ENCODE measurements around the gene LENEP.

The LENEP gene

DNA sequence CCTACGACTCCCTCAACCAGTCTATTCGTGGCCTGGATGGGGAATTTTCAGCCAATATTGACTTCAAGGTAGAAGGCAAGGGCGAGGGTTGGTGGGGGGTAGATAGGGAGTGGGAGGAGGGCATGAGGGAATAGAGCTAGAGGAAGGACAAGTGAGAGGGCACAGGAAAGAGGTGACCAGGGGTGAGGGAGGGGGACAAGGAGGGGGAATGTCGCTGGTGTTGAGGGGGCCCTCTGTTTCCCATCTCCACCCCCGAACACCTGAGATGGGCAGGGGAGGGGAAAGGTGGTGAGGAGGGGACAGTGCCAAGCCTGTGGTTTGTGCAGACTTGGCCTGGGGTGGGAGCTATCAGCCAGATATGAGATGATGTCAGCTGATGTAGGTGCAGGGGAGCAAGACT, 49.4 kb downstream of the LENEP start:
- Histone ChIP-seq H3K9ac (ENCODE audit: low read depth, low read length, poor library complexity, severe bottlenecking) (no peak overlapping the region), H3K27me3 (ENCODE audit: insufficient read depth, low read length, poor library complexity, severe bottlenecking) (no peaks in the 10 kb centered on the region), H3F3A (ENCODE audit: low read depth) (no peaks in the 10 kb centered on the region), H4K20me1 (ENCODE audit: insufficient read depth, low read length, poor library complexity, severe bottlenecking) (no peaks in the 10 kb centered on the region), H2AFZ (ENCODE audit: low read length) (no peak overlapping the region), H3K4me1 (ENCODE audit: insufficient read depth, low read length, poor library complexity, severe bottlenecking) (peaks cover 15% of the 10 kb centered on the region), H3K79me2 (ENCODE audit: insufficient read depth, low read length) (no peaks in the 10 kb centered on the region), H3K9me2 (replicated peaks; ENCODE audit: low read depth, low read length) (no peaks in the 10 kb centered on the region), H3K4me2 (ENCODE audit: low read depth, low read length, poor library complexity, severe bottlenecking) (no peak overlapping the region), H3K9me3 (ENCODE audit: insufficient read depth, low read depth, low read length) (no peaks in the 10 kb centered on the region), H3K36me3 (ENCODE audit: insufficient read depth, low read length) (no peaks in the 10 kb centered on the region), H3K4me3 (ENCODE audit: low read length, poor library complexity, severe bottlenecking) (no peak overlapping the region)
- TF ChIP-seq, protein P1, sequence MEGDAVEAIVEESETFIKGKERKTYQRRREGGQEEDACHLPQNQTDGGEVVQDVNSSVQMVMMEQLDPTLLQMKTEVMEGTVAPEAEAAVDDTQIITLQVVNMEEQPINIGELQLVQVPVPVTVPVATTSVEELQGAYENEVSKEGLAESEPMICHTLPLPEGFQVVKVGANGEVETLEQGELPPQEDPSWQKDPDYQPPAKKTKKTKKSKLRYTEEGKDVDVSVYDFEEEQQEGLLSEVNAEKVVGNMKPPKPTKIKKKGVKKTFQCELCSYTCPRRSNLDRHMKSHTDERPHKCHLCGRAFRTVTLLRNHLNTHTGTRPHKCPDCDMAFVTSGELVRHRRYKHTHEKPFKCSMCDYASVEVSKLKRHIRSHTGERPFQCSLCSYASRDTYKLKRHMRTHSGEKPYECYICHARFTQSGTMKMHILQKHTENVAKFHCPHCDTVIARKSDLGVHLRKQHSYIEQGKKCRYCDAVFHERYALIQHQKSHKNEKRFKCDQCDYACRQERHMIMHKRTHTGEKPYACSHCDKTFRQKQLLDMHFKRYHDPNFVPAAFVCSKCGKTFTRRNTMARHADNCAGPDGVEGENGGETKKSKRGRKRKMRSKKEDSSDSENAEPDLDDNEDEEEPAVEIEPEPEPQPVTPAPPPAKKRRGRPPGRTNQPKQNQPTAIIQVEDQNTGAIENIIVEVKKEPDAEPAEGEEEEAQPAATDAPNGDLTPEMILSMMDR (conservative IDR thresholded peaks at IDR 0.05; ENCODE audit: low read length): no peak
- TF ChIP-seq EZH2phosphoT487 (IDR thresholded peaks at IDR 0.05; ENCODE audit: borderline replicate concordance): no peak

DNA sequence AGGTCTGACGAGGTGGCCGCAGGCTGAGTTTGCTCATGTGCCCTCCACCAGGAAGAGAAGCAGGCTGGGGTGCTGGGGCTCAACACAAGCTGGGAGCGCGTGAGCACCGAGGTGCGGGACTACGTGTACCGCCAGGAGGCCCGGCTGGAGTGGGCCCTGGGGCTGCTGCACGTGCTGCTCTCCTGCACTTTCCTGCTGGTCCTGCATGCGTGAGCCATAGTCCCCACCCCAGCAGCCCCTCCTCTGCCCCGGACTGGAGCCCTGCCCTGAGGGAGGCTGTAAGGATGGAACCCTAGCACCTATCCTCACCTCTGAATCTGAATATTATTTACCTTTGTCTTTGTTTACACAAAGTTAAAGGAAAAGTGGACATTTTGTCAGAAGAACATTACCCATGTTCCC, 49.9 kb downstream of the LENEP start:
- Histone ChIP-seq H3K27me3 (ENCODE audit: insufficient read depth, low read length, poor library complexity, severe bottlenecking) (no peaks in the 10 kb centered on the region), H3K9me3 (ENCODE audit: insufficient read depth, low read depth, low read length) (no peaks in the 10 kb centered on the region), H4K20me1 (ENCODE audit: insufficient read depth, low read length, poor library complexity, severe bottlenecking) (no peaks in the 10 kb centered on the region), H3K36me3 (ENCODE audit: insufficient read depth, low read length) (no peaks in the 10 kb centered on the region), H3K4me3 (ENCODE audit: low read length, poor library complexity, severe bottlenecking) (no peak overlapping the region), H3K9me2 (replicated peaks; ENCODE audit: low read depth, low read length) (no peaks in the 10 kb centered on the region), H3K4me1 (ENCODE audit: insufficient read depth, low read length, poor library complexity, severe bottlenecking) (peaks cover 15% of the 10 kb centered on the region), H3F3A (ENCODE audit: low read depth) (no peaks in the 10 kb centered on the region), H3K4me2 (ENCODE audit: low read depth, low read length, poor library complexity, severe bottlenecking) (no peak overlapping the region), H3K9ac (ENCODE audit: low read depth, low read length, poor library complexity, severe bottlenecking) (no peak overlapping the region), H2AFZ (ENCODE audit: low read length) (no peak overlapping the region), H3K79me2 (ENCODE audit: insufficient read depth, low read length) (no peaks in the 10 kb centered on the region)
- TF ChIP-seq EZH2phosphoT487 (IDR thresholded peaks at IDR 0.05; ENCODE audit: borderline replicate concordance): no peak
- TF ChIP-seq, protein P1 (conservative IDR thresholded peaks at IDR 0.05; ENCODE audit: low read length): no peak

DNA sequence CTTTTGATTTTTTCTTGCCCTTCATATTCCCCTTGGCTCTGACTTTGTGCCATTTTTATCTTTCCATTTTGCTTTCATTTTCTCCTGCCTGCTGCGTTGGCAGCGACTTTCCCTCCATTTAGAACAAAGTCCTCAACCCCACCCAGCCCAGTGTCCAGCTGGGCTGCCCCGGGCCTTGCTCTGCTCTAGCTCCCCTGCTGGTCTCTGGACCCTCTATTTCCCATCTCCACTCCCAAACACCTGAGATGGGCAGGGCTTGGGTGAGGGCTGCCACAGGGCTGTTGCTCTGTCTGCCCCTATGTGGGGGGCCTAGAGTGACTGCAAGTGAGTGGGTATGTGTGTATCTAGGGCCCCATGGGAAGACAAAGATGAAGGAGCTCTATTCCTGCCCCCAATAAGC, 50.4 kb downstream of the LENEP start:
- TF ChIP-seq, protein P1 (conservative IDR thresholded peaks at IDR 0.05; ENCODE audit: low read length): no peak
- TF ChIP-seq EZH2phosphoT487 (IDR thresholded peaks at IDR 0.05; ENCODE audit: borderline replicate concordance): no peak
- no peak overlapping the region for H3K4me3 ChIP-seq (ENCODE audit: low read length, poor library complexity, severe bottlenecking)
- H3K9ac ChIP-seq (ENCODE audit: low read depth, low read length, poor library complexity, severe bottlenecking): no peak overlapping the region
- H3K36me3 ChIP-seq (ENCODE audit: insufficient read depth, low read length): no peaks in the 10 kb centered on the region
- H3F3A ChIP-seq (ENCODE audit: low read depth): no peaks in the 10 kb centered on the region
- peaks cover 13% of the 10 kb centered on the region for H3K4me1 ChIP-seq (ENCODE audit: insufficient read depth, low read length, poor library complexity, severe bottlenecking)
- H3K4me2 ChIP-seq (ENCODE audit: low read depth, low read length, poor library complexity, severe bottlenecking): no peak overlapping the region
- no peaks in the 10 kb centered on the region for H4K20me1 ChIP-seq (ENCODE audit: insufficient read depth, low read length, poor library complexity, severe bottlenecking)
- H3K27me3 ChIP-seq (ENCODE audit: insufficient read depth, low read length, poor library complexity, severe bottlenecking): no peaks in the 10 kb centered on the region
- H3K9me2 ChIP-seq (replicated peaks; ENCODE audit: low read depth, low read length): no peaks in the 10 kb centered on the region
- no peaks in the 10 kb centered on the region for H3K9me3 ChIP-seq (ENCODE audit: insufficient read depth, low read depth, low read length)
- no peak overlapping the region for H2AFZ ChIP-seq (ENCODE audit: low read length)
- H3K79me2 ChIP-seq (ENCODE audit: insufficient read depth, low read length): no peaks in the 10 kb centered on the region
